Measurements from ENCODE around the gene LRWD1. TPM values are rescaled to one million over a fixed set of nuclear protein-coding genes. Genes with fewer than 3 reads are reported as not detected.

The LRWD1 gene
- total and polyA plus RNA-seq, 2 of the 13 experiments (the other 11 are each of a cell fraction or from before 2014, with no cell fraction given) = 8.5 to 16.3 TPM

GRCh38 chr7:102466097-102466496 lies 1.3 kb downstream of the LRWD1 start:
- POLR2A ChIA-PET = interaction anchor here (1.9 kb wide), 1 partner anchor 14 kb away, joined by 5 read pairs; no protein-coding TSS in a partner anchor
- Histone ChIP-seq H3K4me3 (replicated peaks in 1 of 3; ENCODE audit: insufficient read depth in 1 of 3, low read depth in 2 of 3, low read length in 3 of 3) (peak overlapping the region in 1 of 3 experiments; percentile 100; a peak in 2 of 6 replicates), H3K27ac (ENCODE audit: extremely low read length, insufficient read depth, low read length) (no peak overlapping the region), H3K9me3 (ENCODE audit: low read length) (no peaks in the 10 kb centered on the region), H3K36me3 (replicated peaks in 1 of 2; ENCODE audit: control insufficient read depth in 1 of 2, insufficient read depth in 2 of 2, low read length in 2 of 2) (peaks cover 0 to 2% of the 10 kb centered on the region in 2 experiments; a peak in 2 of 5 replicates), H4K20me1 (ENCODE audit: insufficient read depth, low read length) (no peaks in the 10 kb centered on the region), H3K4me2 (ENCODE audit: low read depth, low read length) (peak overlapping the region; percentile 87), H3K4me1 (ENCODE audit: insufficient read depth, low read length) (peaks cover 31% of the 10 kb centered on the region), H3K27me3 (ENCODE audit: control insufficient read depth in 1 of 2, insufficient read depth in 2 of 2, low read length in 2 of 2) (peaks cover 0 to 5% of the 10 kb centered on the region in 2 experiments; a peak in 2 of 5 replicates), H3K9ac (ENCODE audit: insufficient read depth, low read depth, low read length) (no peak overlapping the region), H2AFZ (ENCODE audit: low read length) (no peak overlapping the region), H3K79me2 (ENCODE audit: insufficient read depth, low read length) (peaks cover 14% of the 10 kb centered on the region)
- DNase-seq (ENCODE audit: low spot score) (no peak), ATAC-seq (no peak), FAIRE-seq (no peak)
- CTCF ChIA-PET (ENCODE audit: low intra/inter-chr PET ratio, low total read pairs) = no interaction called here
- no TSS peak for BruUV-seq (replicated peaks)
- TF ChIP-seq ZNF773 (CRISPR knock-in tag; IDR thresholded peaks at IDR 0.05; ENCODE audit: borderline replicate concordance) (no peak), ZNF770 (CRISPR knock-in tag; IDR thresholded peaks at IDR 0.05) (no peak), ZNF432 (CRISPR knock-in tag; IDR thresholded peaks at IDR 0.05; ENCODE audit: borderline replicate concordance) (no peak), PHF21A (CRISPR knock-in tag; IDR thresholded peaks at IDR 0.05) (no peak), SALL1 (CRISPR knock-in tag; IDR thresholded peaks at IDR 0.05) (no peak), ARID4A (CRISPR knock-in tag; IDR thresholded peaks at IDR 0.05; ENCODE audit: borderline replicate concordance) (no peak), ZNF672 (CRISPR knock-in tag; IDR thresholded peaks at IDR 0.05) (no peak), NFE2L1 (CRISPR knock-in tag; IDR thresholded peaks at IDR 0.05; ENCODE audit: borderline replicate concordance) (no peak), TFDP1 (CRISPR knock-in tag; IDR thresholded peaks at IDR 0.05; ENCODE audit: borderline replicate concordance) (no peak), JDP2 (CRISPR knock-in tag; IDR thresholded peaks at IDR 0.05; ENCODE audit: borderline replicate concordance) (no peak), RERE (CRISPR knock-in tag; IDR thresholded peaks at IDR 0.05; ENCODE audit: low read depth) (no peak), KDM1A (CRISPR knock-in tag; IDR thresholded peaks at IDR 0.05) (no peak)
- in situ Hi-C loops (cut with HindIII; ENCODE audit: extremely low pct_ligation_motif_present, low pct_unique_long_range_greater_than_20kb) (no loop called here), intact Hi-C loops (cut with micrococcal nuclease; ENCODE audit: unreplicated experiment) (no loop called here)
- over 99% methylated on average over 7 of the region's 7 CpGs for WGBS (ENCODE audit: low lambda C conversion rate)
